ENCODE data around the gene ELP4. TPM values are rescaled to one million over a fixed set of nuclear protein-coding genes. Genes with fewer than 3 reads are reported as not detected.
A peak's percentile ranks its signal among the peaks of the same experiment; 100 is the strongest.

ELP4 gene
- total RNA-seq, 1 donor from 2014 or later: 23.4 TPM

- Mint-ChIP-seq H3K9me3 (ENCODE audit: low read depth) (no peaks in the 10 kb centered on the region), H3K27me3 (no peaks in the 10 kb centered on the region), H3K27ac (peak overlapping the region; percentile 30), H3K4me1 (ENCODE audit: low read depth) (no peaks in the 10 kb centered on the region), H3K4me3 (ENCODE audit: low read depth) (no peak overlapping the region), H3K36me3 (ENCODE audit: insufficient read depth) (no peaks in the 10 kb centered on the region)
- DNase-seq (ENCODE audit: low spot score, unreplicated experiment): no peak
- TF ChIP-seq, protein P1, sequence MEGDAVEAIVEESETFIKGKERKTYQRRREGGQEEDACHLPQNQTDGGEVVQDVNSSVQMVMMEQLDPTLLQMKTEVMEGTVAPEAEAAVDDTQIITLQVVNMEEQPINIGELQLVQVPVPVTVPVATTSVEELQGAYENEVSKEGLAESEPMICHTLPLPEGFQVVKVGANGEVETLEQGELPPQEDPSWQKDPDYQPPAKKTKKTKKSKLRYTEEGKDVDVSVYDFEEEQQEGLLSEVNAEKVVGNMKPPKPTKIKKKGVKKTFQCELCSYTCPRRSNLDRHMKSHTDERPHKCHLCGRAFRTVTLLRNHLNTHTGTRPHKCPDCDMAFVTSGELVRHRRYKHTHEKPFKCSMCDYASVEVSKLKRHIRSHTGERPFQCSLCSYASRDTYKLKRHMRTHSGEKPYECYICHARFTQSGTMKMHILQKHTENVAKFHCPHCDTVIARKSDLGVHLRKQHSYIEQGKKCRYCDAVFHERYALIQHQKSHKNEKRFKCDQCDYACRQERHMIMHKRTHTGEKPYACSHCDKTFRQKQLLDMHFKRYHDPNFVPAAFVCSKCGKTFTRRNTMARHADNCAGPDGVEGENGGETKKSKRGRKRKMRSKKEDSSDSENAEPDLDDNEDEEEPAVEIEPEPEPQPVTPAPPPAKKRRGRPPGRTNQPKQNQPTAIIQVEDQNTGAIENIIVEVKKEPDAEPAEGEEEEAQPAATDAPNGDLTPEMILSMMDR (IDR thresholded peaks at IDR 0.05; ENCODE audit: unreplicated experiment): no peak
These were observed 252.1 kb downstream of the ELP4 start for GRCh38 chr11:31761636-31762035.

DNA sequence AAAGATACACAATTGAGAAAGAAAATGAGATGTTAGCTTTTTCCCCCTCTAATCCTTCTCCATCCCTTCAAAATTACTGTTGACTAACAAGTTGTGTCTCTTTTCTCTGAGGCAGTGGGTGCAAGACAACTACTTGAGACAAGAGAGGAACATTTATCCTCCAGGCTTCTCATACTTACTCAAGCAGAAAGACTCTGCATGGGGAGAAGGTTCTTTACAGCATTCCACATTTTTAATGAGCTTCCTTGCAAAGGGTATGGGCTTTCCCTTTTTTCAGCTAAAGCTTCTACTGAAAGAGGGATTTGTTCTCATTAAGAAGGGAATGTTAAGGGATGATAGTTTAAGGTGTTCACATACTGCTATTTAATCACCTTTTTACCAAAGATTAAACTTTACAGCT is 253.7 kb downstream of the ELP4 start:
- Mint-ChIP-seq H3K9me3 (ENCODE audit: low read depth) (no peaks in the 10 kb centered on the region), H3K4me3 (ENCODE audit: low read depth) (no peak overlapping the region), H3K4me1 (ENCODE audit: low read depth) (no peaks in the 10 kb centered on the region), H3K27ac (no peak overlapping the region), H3K27me3 (no peaks in the 10 kb centered on the region), H3K36me3 (ENCODE audit: insufficient read depth) (no peaks in the 10 kb centered on the region)
- no peak for DNase-seq (ENCODE audit: low spot score, unreplicated experiment)
- TF ChIP-seq, protein P1 (IDR thresholded peaks at IDR 0.05; ENCODE audit: unreplicated experiment): no peak

- Mint-ChIP-seq H3K36me3 (ENCODE audit: insufficient read depth) (no peaks in the 10 kb centered on the region), H3K4me1 (ENCODE audit: low read depth) (no peaks in the 10 kb centered on the region), H3K4me3 (ENCODE audit: low read depth) (no peak overlapping the region), H3K27ac (no peak overlapping the region), H3K9me3 (ENCODE audit: low read depth) (no peaks in the 10 kb centered on the region), H3K27me3 (no peaks in the 10 kb centered on the region)
- TF ChIP-seq, protein P1 (IDR thresholded peaks at IDR 0.05; ENCODE audit: unreplicated experiment): no peak
- DNase-seq (ENCODE audit: low spot score, unreplicated experiment): no peak
These were observed 254.7 kb downstream of the ELP4 start for GRCh38 chr11:31764261-31764660.

- H3K4me1 Mint-ChIP-seq (ENCODE audit: low read depth): no peaks in the 10 kb centered on the region
- no peak for DNase-seq (ENCODE audit: low spot score, unreplicated experiment)
- H3K27ac Mint-ChIP-seq: no peak overlapping the region
- TF ChIP-seq, protein P1 (IDR thresholded peaks at IDR 0.05; ENCODE audit: unreplicated experiment): no peak
- H3K9me3 Mint-ChIP-seq (ENCODE audit: low read depth): no peaks in the 10 kb centered on the region
- no peaks in the 10 kb centered on the region for H3K36me3 Mint-ChIP-seq (ENCODE audit: insufficient read depth)
- H3K4me3 Mint-ChIP-seq (ENCODE audit: low read depth): no peak overlapping the region
- no peaks in the 10 kb centered on the region for H3K27me3 Mint-ChIP-seq
These were observed 255.2 kb downstream of the ELP4 start for GRCh38 chr11:31764766-31765165.

DNA sequence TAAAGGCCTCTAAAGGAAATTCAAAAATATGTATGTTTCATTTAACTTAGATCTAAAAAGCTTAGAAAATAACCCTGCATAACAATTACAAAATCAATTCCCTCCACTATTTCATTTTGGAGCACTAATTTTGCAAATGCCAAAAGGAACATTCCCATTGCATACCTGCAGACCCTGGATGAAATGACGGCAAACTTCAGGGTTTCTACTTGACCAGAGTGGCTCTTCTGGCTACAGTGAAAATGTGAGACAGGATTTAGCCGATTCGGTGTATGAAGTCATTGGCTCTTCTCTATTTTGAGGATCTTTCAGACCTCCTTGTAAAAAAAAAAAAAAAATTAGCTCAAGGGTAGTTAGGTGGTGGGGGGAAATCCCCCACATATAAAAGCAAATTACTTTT is 257.5 kb downstream of the ELP4 start:
- Mint-ChIP-seq H3K9me3 (ENCODE audit: low read depth) (no peaks in the 10 kb centered on the region), H3K36me3 (ENCODE audit: insufficient read depth) (no peaks in the 10 kb centered on the region), H3K4me3 (ENCODE audit: low read depth) (no peak overlapping the region), H3K27me3 (no peaks in the 10 kb centered on the region), H3K4me1 (ENCODE audit: low read depth) (no peaks in the 10 kb centered on the region), H3K27ac (no peak overlapping the region)
- DNase-seq (ENCODE audit: low spot score, unreplicated experiment): no peak
- TF ChIP-seq, protein P1 (IDR thresholded peaks at IDR 0.05; ENCODE audit: unreplicated experiment): no peak

Measured in progenitor cell of endocrine pancreas (in vitro differentiated cells).